A549 (cell line): ENCODE measurements around the gene SPIN1. TPM values are rescaled to one million over a fixed set of nuclear protein-coding genes. Genes with fewer than 3 reads are reported as not detected.

ENCODE experiments used
- ATAC-seq, 2 experiments: fragments of 200-7000 bp in 1 of 2; fragments of >200 bp in 1 of 2; cut with Nextera tagmentation in 1 of 2; cut with Tn5 transposase in 1 of 2; 3 replicates each; pipeline versions ENCODE4 v1.8.0 to v1.9.1; 2018 to 2020; ENCODE audit warnings: mild to moderate bottlenecking in 1 of 2, moderate library complexity in 1 of 2
- CTCF ChIA-PET: fragments of 300-600 bp; sonication (Branson Sonifier 250); formaldehyde crosslinking; extraction: SDS; loops from one replicate; lab custom pipeline; 2021; ENCODE audit warnings: antibody characterized with exemption, inconsistent platforms; lab: Yijun Ruan, JAX
- POLR2A ChIA-PET: fragments of 350-600 bp; formaldehyde crosslinking; extraction: SDS; loops from one replicate; lab custom pipeline; 2021; ENCODE audit warnings: antibody characterized with exemption, inconsistent platforms; lab: Yijun Ruan, JAX
- DNase-seq, 2 experiments: peaks; one replicate each; pipeline versions ENCODE4 v3.0.0 to v3.0.0-alpha.2; 2011 to 2016; ENCODE audit warnings: low read depth in 1 of 2, low spot score in 1 of 2
- FAIRE-seq: peaks from 2 replicates; lab custom pipeline; 2011; peaks lifted over from hg19 to GRCh38; lab: Jason Lieb, UNC
- H3K27ac ChIP-seq, 2 experiments: fragments of >200 bp; sonication (Bioruptor Twin); formaldehyde crosslinking; 3 replicates each; pipeline ENCODE4 v1.5.1; 2016 to 2017
- H3K4me1 ChIP-seq: fragments of >200 bp; sonication (Bioruptor Twin); formaldehyde crosslinking; 3 replicates; pipeline ENCODE4 v1.6.1; 2016
- H3K4me2 ChIP-seq: fragments of >200 bp; sonication (Bioruptor Twin); formaldehyde crosslinking; 3 replicates; pipeline ENCODE4 v1.6.1; 2016
- H3K4me3 ChIP-seq: fragments of >200 bp; sonication (Bioruptor Twin); formaldehyde crosslinking; 3 replicates; pipeline ENCODE4 v1.5.1; 2016
- H3K9me3 ChIP-seq: fragments of >200 bp; sonication (Bioruptor Twin); formaldehyde crosslinking; 3 replicates; pipeline ENCODE4 v1.6.1; 2016
- BHLHE40 ChIP-seq: IDR thresholded peaks from 2 replicates; pipeline ENCODE4 v1.6.1; 2012; ENCODE audit warnings: low read depth, low read length, inconsistent platforms
- CBX2 ChIP-seq: fragments of 200-600 bp; sonication (generic); IDR thresholded peaks from 2 replicates; pipeline ENCODE4 v1.6.1; 2016; ENCODE audit warnings: low read depth, mild to moderate bottlenecking, borderline replicate concordance
- CHD4 ChIP-seq: fragments of 200-600 bp; sonication (generic); IDR thresholded peaks from 2 replicates; pipeline ENCODE4 v1.6.1; 2016; ENCODE audit warnings: antibody characterized with exemption, mild to moderate bottlenecking, borderline replicate concordance
- EHMT2 ChIP-seq: fragments of 200-600 bp; sonication (generic); IDR thresholded peaks from 2 replicates; pipeline ENCODE4 v1.6.1; 2016; ENCODE audit warnings: antibody characterized with exemption, low read depth, mild to moderate bottlenecking, moderate library complexity
- FOSL2 ChIP-seq, 2 experiments: fragments of 450-650 bp in 1 of 2; fragments of >200 bp in 1 of 2; sonication (Bioruptor Twin) in 1 of 2; formaldehyde crosslinking; IDR thresholded peaks; 2 replicates each; pipeline versions ENCODE4 v1.5.0 to v1.6.1; 2016 to 2020; ENCODE audit warnings: mild to moderate bottlenecking in 1 of 2, moderate library complexity in 1 of 2
- FOXS1 ChIP-seq: fragments of 250-450 bp; sonication (Bioruptor Pico); IDR thresholded peaks from 2 replicates; pipeline ENCODE4 v1.5.0; 2020; ENCODE audit warnings: mild to moderate bottlenecking, moderate library complexity
- HDAC2 ChIP-seq: fragments of 200-600 bp; sonication (generic); IDR thresholded peaks from 2 replicates; pipeline ENCODE4 v1.6.1; 2016
- HEYL ChIP-seq: fragments of 250-450 bp; sonication (Bioruptor Pico); IDR thresholded peaks from 2 replicates; pipeline ENCODE4 v1.8.0; 2021; ENCODE audit warnings: mild to moderate bottlenecking, moderate library complexity
- JUN ChIP-seq, 2 experiments: fragments of >200 bp; sonication (Bioruptor Twin); formaldehyde crosslinking; IDR thresholded peaks; 2 replicates in 1 of 2; 3 replicates in 1 of 2; pipeline ENCODE4 v1.6.1; 2016 to 2017
- JUNB ChIP-seq: fragments of >200 bp; sonication (Bioruptor Twin); formaldehyde crosslinking; IDR thresholded peaks from 2 replicates; pipeline ENCODE4 v1.6.1; 2016
- KDM5A ChIP-seq: fragments of 200-600 bp; sonication (generic); IDR thresholded peaks from 2 replicates; pipeline ENCODE4 v1.6.1; 2016; ENCODE audit warnings: antibody characterized with exemption, mild to moderate bottlenecking
- MAFK ChIP-seq: fragments of 450-650 bp; IDR thresholded peaks from 2 replicates; pipeline ENCODE4 v1.6.1; 2014; ENCODE audit not compliant: partially characterized antibody
- NFE2L2 ChIP-seq: fragments of 150-350 bp; conservative IDR thresholded peaks from 2 replicates; pipeline ENCODE4 v1.6.1; 2014; ENCODE audit warnings: low read length
- PHF8 ChIP-seq: fragments of 200-600 bp; sonication (generic); IDR thresholded peaks from 2 replicates; pipeline ENCODE4 v1.6.1; 2016; ENCODE audit warnings: low read depth, mild to moderate bottlenecking, antibody characterized with exemption, moderate library complexity, borderline replicate concordance
- POLR2A ChIP-seq: IDR thresholded peaks from 2 replicates; pipeline ENCODE4 v1.6.1; 2012; ENCODE audit warnings: mild to moderate bottlenecking, low read length
- RNF2 ChIP-seq: fragments of 200-600 bp; sonication (generic); IDR thresholded peaks from 2 replicates; pipeline ENCODE4 v1.6.1; 2016; ENCODE audit warnings: low read depth, mild to moderate bottlenecking, antibody characterized with exemption, moderate library complexity, borderline replicate concordance
- SMC3 ChIP-seq: fragments of >200 bp; sonication (Bioruptor Twin); formaldehyde crosslinking; IDR thresholded peaks from 3 replicates; pipeline ENCODE4 v1.6.1; 2018; ENCODE audit warnings: inconsistent platforms
- SREBF2 ChIP-seq: fragments of 450-650 bp; IDR thresholded peaks from 2 replicates; pipeline ENCODE4 v1.6.1; 2014; ENCODE audit warnings: mild to moderate bottlenecking, moderate library complexity
- TFCP2L1 ChIP-seq: fragments of 250-450 bp; sonication (Bioruptor Pico); IDR thresholded peaks from 2 replicates; pipeline ENCODE4 v1.5.0; 2021; ENCODE audit warnings: mild to moderate bottlenecking
- ZC3H11A ChIP-seq: fragments of 450-650 bp; IDR thresholded peaks from 2 replicates; pipeline ENCODE4 v1.6.1; 2014; ENCODE audit warnings: antibody characterized with exemption, mild to moderate bottlenecking
- ZFP36 ChIP-seq: fragments of 450-650 bp; IDR thresholded peaks from 2 replicates; pipeline ENCODE4 v1.6.1; 2014; ENCODE audit warnings: borderline replicate concordance; ENCODE audit not compliant: partially characterized antibody
- WGBS: methylation state at CpG from one replicate; pipeline ENCODE4 v1.1.6; 2017; ENCODE audit errors: missing lambda C conversion rate; 5-methylcytosine and 5-hydroxymethylcytosine counted together
- polyA plus RNA-seq, 4 experiments: library from polyadenylated mRNA; depleted of rRNA in 3 of 4; stranded (reverse); fragments of >200 nt; fragmentation: RNase III in 1 of 4; extraction: RNeasy Plus Mini Kit Qiagen cat#74134 plus additional on column Dnase treatment in 1 of 4; gene quantifications; 2 replicates in 3 of 4; 3 replicates in 1 of 4; pipeline ENCODE4 v1.2.3, GENCODE V29; 2011 to 2017
- TF ChIP-seq, protein P1 (sequence below): fragments of >200 bp; sonication (Bioruptor Twin); formaldehyde crosslinking; IDR thresholded peaks from 3 replicates; pipeline ENCODE4 v1.6.1; 2016
- TF ChIP-seq, protein P2 (sequence below): fragments of >200 bp; sonication (Bioruptor Twin); formaldehyde crosslinking; IDR thresholded peaks from 3 replicates; pipeline ENCODE4 v1.5.1; 2016
- TF ChIP-seq, protein P3 (sequence below): fragments of >200 bp; sonication (Bioruptor Twin); formaldehyde crosslinking; IDR thresholded peaks from 2 replicates; pipeline ENCODE4 v1.6.1; 2016

Gene SPIN1
- polyA plus RNA-seq, 2 of the 4 experiments (the other 2 are of a cell fraction), result 47.8 to 83.9 TPM

DNA sequence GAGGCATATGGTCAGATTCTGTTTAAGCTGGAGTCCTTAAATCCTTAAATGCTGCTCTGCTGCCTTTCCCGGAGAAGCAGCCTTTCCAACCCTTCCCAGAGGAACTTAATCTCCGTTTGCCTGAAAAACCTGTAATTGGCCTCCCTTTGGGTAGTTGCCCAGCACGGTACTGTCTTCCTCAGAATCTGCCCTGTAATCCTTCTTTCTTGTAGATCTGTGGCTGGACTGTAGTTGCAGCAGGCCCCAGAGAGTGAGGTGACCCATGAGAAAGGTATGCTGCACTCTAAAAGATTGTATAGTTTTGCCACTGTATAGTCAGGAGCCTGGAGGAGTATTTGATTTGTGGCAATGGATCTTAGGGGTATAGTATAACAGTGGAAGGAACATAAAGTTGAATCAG is 11.7 kb downstream of the SPIN1 start:
- ATAC-seq, result peak; percentile 67 to 80; a peak in 5 of 6 replicates
- H3K4me1 ChIP-seq, result peaks cover 34% of the 10 kb centered on the region
- DNase-seq, result no peak
- POLR2A ChIA-PET, result interaction anchor here (0.9 kb wide), 1 partner anchor 425 kb away, joined by 3 read pairs; the partner anchor contains the start of gene CDK20
- no peak for TF ChIP-seq SMC3
- TF ChIP-seq KDM5A, result no peak
- TF ChIP-seq POLR2A, result no peak
- no peak for TF ChIP-seq ZFP36
- no peak for TF ChIP-seq BHLHE40
- TF ChIP-seq, all 56 proteins: peak for 0
- Histone ChIP-seq H3K27ac (peak overlapping the region; percentile 34 to 68; a peak in 4 of 6 replicates), H3K9me3 (no peaks in the 10 kb centered on the region), H3K4me3 (no peak overlapping the region), H3K4me2 (peak overlapping the region; percentile 59)
- CTCF ChIA-PET, result interaction anchor here (1.5 kb wide), 1 partner anchor 9 kb away, joined by 4 read pairs; no protein-coding TSS in a partner anchor
- no peak for FAIRE-seq
- WGBS, result 60% methylated on average over 3 of the region's 3 CpGs

DNA sequence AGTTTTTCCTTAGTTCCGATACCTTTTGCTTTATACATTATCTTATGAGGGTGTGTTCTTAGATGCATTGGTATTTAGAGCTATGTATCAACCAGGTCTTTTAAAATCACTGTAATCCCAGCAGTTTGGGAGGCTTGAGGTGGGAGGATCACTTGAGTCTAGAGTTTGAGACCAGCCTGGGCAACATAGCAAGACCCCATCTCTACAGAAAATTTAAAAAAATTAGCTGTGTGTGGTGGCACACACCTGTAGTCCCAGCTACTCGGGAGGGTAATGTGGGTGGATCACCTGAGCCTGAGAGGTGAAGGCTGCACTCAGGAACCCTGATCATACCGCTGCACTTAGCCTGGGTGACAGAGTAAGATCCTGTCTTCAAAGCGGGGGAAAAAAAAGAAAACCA is 15.1 kb downstream of the SPIN1 start:
- FAIRE-seq (no peak), ATAC-seq (no peak), DNase-seq (no peak)
- Histone ChIP-seq H3K4me3 (no peak overlapping the region), H3K4me1 (peaks cover 36% of the 10 kb centered on the region), H3K4me2 (no peak overlapping the region), H3K9me3 (no peaks in the 10 kb centered on the region), H3K27ac (no peak overlapping the region)
- ChIA-PET CTCF (interaction anchor here (1.0 to 1.5 kb wide), 2 partner anchors 8 to 16 kb away, joined by 3 to 4 read pairs; no protein-coding TSS in a partner anchor), POLR2A (interaction anchor here (0.6 kb wide), 1 partner anchor 130 kb away, joined by 3 read pairs; no protein-coding TSS in a partner anchor)
- WGBS, result 94% methylated on average over 4 of the region's 4 CpGs
- no peak for TF ChIP-seq PHF8
- no peak for TF ChIP-seq ZFP36
- TF ChIP-seq FOXS1 (CRISPR knock-in tag), result no peak

DNA sequence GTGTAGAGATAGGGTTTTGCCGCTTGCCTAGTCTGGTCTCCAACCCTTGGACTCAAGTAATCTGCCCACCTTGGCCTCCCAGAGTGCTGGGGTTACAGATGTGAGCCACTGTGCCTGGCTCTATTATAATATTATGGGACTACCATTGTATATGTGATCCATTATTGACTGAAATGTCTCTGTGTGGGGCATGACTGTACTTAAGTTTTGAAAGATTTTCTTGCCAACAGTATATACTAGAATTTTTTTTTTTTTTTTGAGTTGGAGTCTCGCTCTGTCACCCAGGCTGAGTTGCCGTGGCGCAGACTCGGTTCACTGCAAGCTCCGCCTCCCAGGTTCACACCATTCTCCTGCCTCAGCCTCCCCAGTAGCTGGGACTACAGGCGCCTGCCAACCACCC is 17.8 kb downstream of the SPIN1 start:
- FAIRE-seq (no peak), ATAC-seq (no peak), DNase-seq (no peak)
- Histone ChIP-seq H3K4me3 (no peak overlapping the region), H3K9me3 (no peaks in the 10 kb centered on the region), H3K27ac (no peak overlapping the region), H3K4me2 (no peak overlapping the region), H3K4me1 (peaks cover 20% of the 10 kb centered on the region)
- 96% methylated on average over 7 of the region's 7 CpGs for WGBS
- no peak for TF ChIP-seq JUNB
- no peak for TF ChIP-seq HEYL (CRISPR knock-in tag)
- no peak for TF ChIP-seq SREBF2
- no peak for TF ChIP-seq CHD4
- TF ChIP-seq RNF2, result no peak
- no peak for TF ChIP-seq TFCP2L1 (CRISPR knock-in tag)
- TF ChIP-seq BHLHE40, result no peak
- TF ChIP-seq FOSL2 (IDR thresholded peaks at IDR 0.05), result no peak
- no peak for TF ChIP-seq FOSL2 (CRISPR knock-in tag; IDR thresholded peaks at IDR 0.05)
- no peak for TF ChIP-seq ZFP36
- TF ChIP-seq SMC3, result no peak
- TF ChIP-seq JUN (IDR thresholded peaks at IDR 0.05), result no peak
- TF ChIP-seq, protein P1, sequence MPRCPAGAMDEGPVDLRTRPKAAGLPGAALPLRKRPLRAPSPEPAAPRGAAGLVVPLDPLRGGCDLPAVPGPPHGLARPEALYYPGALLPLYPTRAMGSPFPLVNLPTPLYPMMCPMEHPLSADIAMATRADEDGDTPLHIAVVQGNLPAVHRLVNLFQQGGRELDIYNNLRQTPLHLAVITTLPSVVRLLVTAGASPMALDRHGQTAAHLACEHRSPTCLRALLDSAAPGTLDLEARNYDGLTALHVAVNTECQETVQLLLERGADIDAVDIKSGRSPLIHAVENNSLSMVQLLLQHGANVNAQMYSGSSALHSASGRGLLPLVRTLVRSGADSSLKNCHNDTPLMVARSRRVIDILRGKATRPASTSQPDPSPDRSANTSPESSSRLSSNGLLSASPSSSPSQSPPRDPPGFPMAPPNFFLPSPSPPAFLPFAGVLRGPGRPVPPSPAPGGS, result no peak
- TF ChIP-seq MAFK, result no peak
- POLR2A ChIA-PET, result no interaction called here
- CTCF ChIA-PET, result no interaction called here

DNA sequence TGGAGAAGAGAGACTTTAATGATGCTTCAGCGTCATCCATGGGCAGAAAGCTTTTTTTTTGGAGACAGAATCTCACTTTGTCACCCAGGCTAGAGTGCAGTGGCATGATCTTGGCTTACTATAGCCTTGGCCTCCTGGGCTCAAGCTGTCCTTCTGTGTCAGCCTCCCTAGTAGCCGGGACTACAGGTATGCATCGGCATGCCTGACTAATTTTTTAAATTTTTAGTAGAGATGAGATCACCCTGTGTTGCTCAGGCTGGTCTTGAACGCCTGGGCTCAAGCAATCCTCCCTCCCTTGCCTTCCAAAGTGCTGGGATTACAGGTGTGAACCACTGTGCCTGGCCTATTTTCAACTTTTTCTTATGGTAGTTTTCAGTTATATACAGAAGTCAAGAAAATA is 23.2 kb downstream of the SPIN1 start:
- no peak for TF ChIP-seq EHMT2
- no peak for TF ChIP-seq NFE2L2
- TF ChIP-seq ZC3H11A, result no peak
- no peak for TF ChIP-seq HDAC2
- TF ChIP-seq, protein P2, sequence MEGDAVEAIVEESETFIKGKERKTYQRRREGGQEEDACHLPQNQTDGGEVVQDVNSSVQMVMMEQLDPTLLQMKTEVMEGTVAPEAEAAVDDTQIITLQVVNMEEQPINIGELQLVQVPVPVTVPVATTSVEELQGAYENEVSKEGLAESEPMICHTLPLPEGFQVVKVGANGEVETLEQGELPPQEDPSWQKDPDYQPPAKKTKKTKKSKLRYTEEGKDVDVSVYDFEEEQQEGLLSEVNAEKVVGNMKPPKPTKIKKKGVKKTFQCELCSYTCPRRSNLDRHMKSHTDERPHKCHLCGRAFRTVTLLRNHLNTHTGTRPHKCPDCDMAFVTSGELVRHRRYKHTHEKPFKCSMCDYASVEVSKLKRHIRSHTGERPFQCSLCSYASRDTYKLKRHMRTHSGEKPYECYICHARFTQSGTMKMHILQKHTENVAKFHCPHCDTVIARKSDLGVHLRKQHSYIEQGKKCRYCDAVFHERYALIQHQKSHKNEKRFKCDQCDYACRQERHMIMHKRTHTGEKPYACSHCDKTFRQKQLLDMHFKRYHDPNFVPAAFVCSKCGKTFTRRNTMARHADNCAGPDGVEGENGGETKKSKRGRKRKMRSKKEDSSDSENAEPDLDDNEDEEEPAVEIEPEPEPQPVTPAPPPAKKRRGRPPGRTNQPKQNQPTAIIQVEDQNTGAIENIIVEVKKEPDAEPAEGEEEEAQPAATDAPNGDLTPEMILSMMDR, result no peak
- TF ChIP-seq RNF2, result no peak
- TF ChIP-seq, protein P3, sequence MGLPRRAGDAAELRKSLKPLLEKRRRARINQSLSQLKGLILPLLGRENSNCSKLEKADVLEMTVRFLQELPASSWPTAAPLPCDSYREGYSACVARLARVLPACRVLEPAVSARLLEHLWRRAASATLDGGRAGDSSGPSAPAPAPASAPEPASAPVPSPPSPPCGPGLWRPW, result no peak
- TF ChIP-seq CBX2, result no peak
- TF ChIP-seq ZFP36, result no peak
- DNase-seq (no peak), FAIRE-seq (no peak), ATAC-seq (no peak)
- peaks cover 19% of the 10 kb centered on the region for H3K9me3 ChIP-seq
- H3K4me1 ChIP-seq, result no peaks in the 10 kb centered on the region
- H3K27ac ChIP-seq, result no peak overlapping the region
- ChIA-PET POLR2A (no interaction called here), CTCF (interaction anchor here (1.1 kb wide), 1 partner anchor 8 kb away, joined by 4 read pairs; no protein-coding TSS in a partner anchor)
- no peak overlapping the region for H3K4me2 ChIP-seq
- H3K4me3 ChIP-seq, result no peak overlapping the region
- WGBS, result 78% methylated on average over 4 of the region's 4 CpGs
